Measurements from ENCODE around the gene MAIP1.

Gene MAIP1

GRCh38 chr2:199968126-199968525, 12.7 kb downstream of the MAIP1 start:
- TF ChIP-seq BACH2 (CRISPR knock-in tag; IDR thresholded peaks at IDR 0.05; ENCODE audit: borderline replicate concordance) (no peak), ARNTL (CRISPR knock-in tag; IDR thresholded peaks at IDR 0.05; ENCODE audit: borderline replicate concordance, low read depth) (no peak), ESRRG (CRISPR knock-in tag; IDR thresholded peaks at IDR 0.05) (no peak), ZNF565 (CRISPR knock-in tag; conservative IDR thresholded peaks at IDR 0.05; ENCODE audit: low read depth) (no peak), ZNF8 (CRISPR knock-in tag; IDR thresholded peaks at IDR 0.05) (no peak), ZFP3 (CRISPR knock-in tag; IDR thresholded peaks at IDR 0.05) (no peak), ZC3H10 (CRISPR knock-in tag; IDR thresholded peaks at IDR 0.05) (no peak), CSDC2 (CRISPR knock-in tag; IDR thresholded peaks at IDR 0.05) (no peak), CSRNP3 (CRISPR knock-in tag; IDR thresholded peaks at IDR 0.05) (no peak), TOX (CRISPR knock-in tag; IDR thresholded peaks at IDR 0.05; ENCODE audit: borderline replicate concordance) (no peak), SNAI2 (CRISPR knock-in tag; IDR thresholded peaks at IDR 0.05) (no peak), TCF4 (CRISPR knock-in tag; IDR thresholded peaks at IDR 0.05; ENCODE audit: borderline replicate concordance) (no peak), CREB5 (CRISPR knock-in tag; IDR thresholded peaks at IDR 0.05; ENCODE audit: low read depth) (no peak), ISL1 (CRISPR knock-in tag; IDR thresholded peaks at IDR 0.05) (no peak), PPARA (CRISPR knock-in tag; IDR thresholded peaks at IDR 0.05; ENCODE audit: borderline replicate concordance) (no peak), TSHZ2 (CRISPR knock-in tag; IDR thresholded peaks at IDR 0.05) (no peak), ZNF70 (CRISPR knock-in tag; IDR thresholded peaks at IDR 0.05) (no peak), RARB (CRISPR knock-in tag; IDR thresholded peaks at IDR 0.05) (no peak), ZFP30 (CRISPR knock-in tag; IDR thresholded peaks at IDR 0.05) (no peak)
- TF ChIP-seq, protein P1, sequence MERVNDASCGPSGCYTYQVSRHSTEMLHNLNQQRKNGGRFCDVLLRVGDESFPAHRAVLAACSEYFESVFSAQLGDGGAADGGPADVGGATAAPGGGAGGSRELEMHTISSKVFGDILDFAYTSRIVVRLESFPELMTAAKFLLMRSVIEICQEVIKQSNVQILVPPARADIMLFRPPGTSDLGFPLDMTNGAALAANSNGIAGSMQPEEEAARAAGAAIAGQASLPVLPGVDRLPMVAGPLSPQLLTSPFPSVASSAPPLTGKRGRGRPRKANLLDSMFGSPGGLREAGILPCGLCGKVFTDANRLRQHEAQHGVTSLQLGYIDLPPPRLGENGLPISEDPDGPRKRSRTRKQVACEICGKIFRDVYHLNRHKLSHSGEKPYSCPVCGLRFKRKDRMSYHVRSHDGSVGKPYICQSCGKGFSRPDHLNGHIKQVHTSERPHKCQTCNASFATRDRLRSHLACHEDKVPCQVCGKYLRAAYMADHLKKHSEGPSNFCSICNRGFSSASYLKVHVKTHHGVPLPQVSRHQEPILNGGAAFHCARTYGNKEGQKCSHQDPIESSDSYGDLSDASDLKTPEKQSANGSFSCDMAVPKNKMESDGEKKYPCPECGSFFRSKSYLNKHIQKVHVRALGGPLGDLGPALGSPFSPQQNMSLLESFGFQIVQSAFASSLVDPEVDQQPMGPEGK (CRISPR knock-in tag; IDR thresholded peaks at IDR 0.05; ENCODE audit: borderline replicate concordance), result no peak
- ATAC-seq, result no peak

GRCh38 chr2:199972088-199972626, 16.8 kb downstream of the MAIP1 start:
- TF ChIP-seq BACH2 (CRISPR knock-in tag; IDR thresholded peaks at IDR 0.05; ENCODE audit: borderline replicate concordance), result no peak
- TF ChIP-seq CREB5 (CRISPR knock-in tag; IDR thresholded peaks at IDR 0.05; ENCODE audit: low read depth), result no peak
- ATAC-seq, result no peak

DNA sequence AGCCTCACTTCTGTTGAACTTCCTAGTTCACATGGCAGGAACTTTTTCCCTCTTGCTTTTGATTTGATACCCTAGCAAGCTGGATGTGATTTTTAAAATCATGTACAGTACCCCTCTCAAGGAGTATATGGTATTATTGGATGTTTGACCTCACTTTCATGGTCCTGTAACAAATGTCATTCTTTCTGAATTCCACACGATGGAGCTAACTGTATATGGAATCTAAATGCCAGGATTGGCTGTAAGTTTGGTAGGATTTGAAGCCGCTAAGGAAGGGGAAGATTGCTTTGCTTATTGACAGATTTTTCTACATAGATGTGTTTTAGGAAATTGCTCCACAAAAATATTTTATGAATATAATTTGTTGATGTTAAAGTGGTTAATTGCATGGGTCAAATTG, 18.3 kb downstream of the MAIP1 start:
- ATAC-seq, result peak; percentile 79
- TF ChIP-seq CSDC2 (CRISPR knock-in tag; IDR thresholded peaks at IDR 0.05), result no peak
- TF ChIP-seq ZFP3 (CRISPR knock-in tag; IDR thresholded peaks at IDR 0.05), result no peak
- no peak for TF ChIP-seq ZNF8 (CRISPR knock-in tag; IDR thresholded peaks at IDR 0.05)
